Psoas muscle (tissue), 8 donors: ENCODE data around the gene RAB40B. TPM values are rescaled to one million over a fixed set of nuclear protein-coding genes. Genes with fewer than 3 reads are reported as not detected.

Experiments
- ATAC-seq, 4 donors: fragments of 200-7000 bp; cut with Tn5 transposase; one replicate each; pipeline ENCODE4 v1.9.1; 2020; ENCODE audit warnings: moderate library complexity in 3 of 4, mild to moderate bottlenecking in 2 of 4
- DNase-seq, 2 donors: peaks; one replicate each; pipeline ENCODE4 v3.0.0-alpha.2; 2020
- H3K27ac ChIP-seq: fragments of 200-600 bp; one replicate; pipeline ENCODE4 v1.8.0; 2022
- H3K27me3 ChIP-seq, 3 donors: fragments of 200-600 bp in 1 of 3; one replicate each; pipeline versions ENCODE4 v1.6.1 to v1.8.0; 2013 to 2022; ENCODE audit warnings: low read length in 2 of 3, mild to moderate bottlenecking in 2 of 3, moderate library complexity in 1 of 3; ENCODE audit not compliant: insufficient read depth in 3 of 3
- H3K36me3 ChIP-seq, 2 donors: fragments of 200-600 bp in 1 of 2; one replicate each; pipeline versions ENCODE4 v1.6.1 to v1.8.0; 2013 to 2022; ENCODE audit warnings: low read depth in 1 of 2, mild to moderate bottlenecking in 1 of 2, moderate library complexity in 1 of 2; ENCODE audit not compliant: insufficient read depth in 1 of 2
- H3K4me1 ChIP-seq: fragments of 200-600 bp; one replicate; pipeline ENCODE4 v1.8.0; 2022
- H3K4me3 ChIP-seq: fragments of 200-600 bp; one replicate; pipeline ENCODE4 v1.8.0; 2022; ENCODE audit warnings: mild to moderate bottlenecking
- H3K9me3 ChIP-seq: fragments of 200-600 bp; one replicate; pipeline ENCODE4 v1.8.0; 2022
- CTCF ChIP-seq: fragments of 200-600 bp; IDR thresholded peaks from one replicate; pipeline ENCODE4 v1.8.0; 2022; ENCODE audit warnings: antibody characterized with exemption
- WGBS, 3 donors: extraction: QIAGEN DNeasy Blood & Tissue Kit; methylation state at CpG; one replicate each; pipeline versions ENCODE4 v1.1.6 to v1.1.7; 2013; 5-methylcytosine and 5-hydroxymethylcytosine counted together
- intact Hi-C, 2 donors: fragments of 100-400 bp; cut with DNase I; formaldehyde crosslinking; loops; one replicate each; pipeline versions ENCODE4 v1.11.0 to v1.14.2; 2022
- polyA plus RNA-seq, 3 donors: library from polyadenylated mRNA; stranded (reverse); fragments of 200-250 nt; gene quantifications; one replicate each; pipeline ENCODE4 v1.2.3, GENCODE V29; 2013
- total RNA-seq, 4 donors: library from RNA; stranded (reverse); fragmentation: NEBNext Ultra II Directional in 2 of 4; extraction: Animal tissue kit (Norgen Biotek cat#: 25700) in 2 of 4; gene quantifications; one replicate each; pipeline versions ENCODE4 v1.2.1 to v1.2.4, GENCODE V29; 2021 to 2023
- donor health status: healthy with polysubstance abuse.
- donor health status: DM: no; HTN: no; CAD: no; lungs with moderate emphysema.
- donor health status: Bipolar disorder and iron deficiency.
- donor health status: healthy.
- donor health status: DM: yes; HTN: yes; CAD: no.
- donor health status: DM: no; HTN: no; CAD: no.
- donor health status: DM: no; HTN: no; CAD: no.
- donor health status: DM: yes; HTN: yes; CAD: no.

The RAB40B gene
- total and polyA plus RNA-seq, 7 donors, result 3.9 to 42.9 (median 19.4) TPM

- no peaks in the 10 kb centered on the region for H3K27me3 ChIP-seq
- WGBS, 3 donors, result 85 to 88% (median 87%) methylated on average over 13 of the region's 13 CpGs
- no peak for TF ChIP-seq CTCF
- H3K36me3 ChIP-seq, result no peaks in the 10 kb centered on the region
- ATAC-seq (no peak), DNase-seq (peak; percentile 1 to 43)
- peaks cover 4% of the 10 kb centered on the region for H3K9me3 ChIP-seq
- H3K4me3 ChIP-seq, result no peak overlapping the region
- peaks cover 22% of the 10 kb centered on the region for H3K4me1 ChIP-seq
- intact Hi-C loops, result no loop called here
- no peak overlapping the region for H3K27ac ChIP-seq
Measured at GRCh38 chr17:82684228-82684841, 14.2 kb downstream of the RAB40B start.

DNA sequence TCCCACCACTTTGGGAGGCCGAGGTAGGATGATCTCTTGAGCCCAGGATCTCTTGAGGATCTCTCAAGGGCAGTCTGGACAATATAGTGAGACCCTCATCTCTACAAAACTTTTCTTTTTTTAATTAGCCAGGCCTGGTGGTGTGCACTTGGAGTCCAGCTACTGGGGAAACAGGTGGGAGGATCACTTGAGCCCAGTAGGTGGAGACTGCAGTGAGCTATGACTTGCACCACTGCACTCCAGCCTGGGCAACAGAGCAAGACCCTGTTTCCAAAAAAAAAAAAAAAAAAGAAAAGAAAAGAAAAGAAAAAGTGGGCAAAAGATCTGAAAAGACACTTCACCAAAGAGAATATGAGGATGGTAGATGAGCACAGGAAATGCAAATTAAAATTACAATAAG lies 15.0 kb downstream of the RAB40B start:
- TF ChIP-seq CTCF, result no peak
- Histone ChIP-seq H3K36me3 (no peaks in the 10 kb centered on the region), H3K9me3 (peaks cover 4% of the 10 kb centered on the region), H3K27me3 (no peaks in the 10 kb centered on the region), H3K4me3 (no peak overlapping the region), H3K4me1 (peaks cover 22% of the 10 kb centered on the region), H3K27ac (no peak overlapping the region)
- intact Hi-C loops, result no loop called here
- 90 to 100% (median 100%) methylated on average over 1 of the region's 1 CpG for WGBS, 3 donors
- DNase-seq (no peak), ATAC-seq (no peak)

DNA sequence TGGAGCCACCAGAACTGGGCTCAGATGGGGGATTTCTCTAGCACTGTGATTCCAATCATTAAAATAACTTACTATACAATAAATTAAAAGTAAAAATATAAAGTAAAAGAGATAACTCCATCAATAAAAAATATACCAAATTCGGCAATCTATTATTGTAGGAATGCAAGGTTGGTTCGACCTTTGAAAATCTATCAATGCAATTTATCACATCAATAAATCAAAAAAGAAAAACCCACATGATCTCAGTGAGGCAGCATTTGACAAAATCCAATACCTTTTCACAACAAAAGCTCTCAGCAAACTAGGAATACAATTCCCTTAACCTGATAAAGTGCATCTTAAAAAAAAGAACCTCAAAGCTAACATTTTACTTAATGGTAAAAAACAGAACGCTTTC lies 17.0 kb downstream of the RAB40B start:
- WGBS, 3 donors, result 92 to 99% (median 97%) methylated on average over 3 of the region's 3 CpGs
- H3K36me3 ChIP-seq, result no peaks in the 10 kb centered on the region
- no peak for ATAC-seq

DNA sequence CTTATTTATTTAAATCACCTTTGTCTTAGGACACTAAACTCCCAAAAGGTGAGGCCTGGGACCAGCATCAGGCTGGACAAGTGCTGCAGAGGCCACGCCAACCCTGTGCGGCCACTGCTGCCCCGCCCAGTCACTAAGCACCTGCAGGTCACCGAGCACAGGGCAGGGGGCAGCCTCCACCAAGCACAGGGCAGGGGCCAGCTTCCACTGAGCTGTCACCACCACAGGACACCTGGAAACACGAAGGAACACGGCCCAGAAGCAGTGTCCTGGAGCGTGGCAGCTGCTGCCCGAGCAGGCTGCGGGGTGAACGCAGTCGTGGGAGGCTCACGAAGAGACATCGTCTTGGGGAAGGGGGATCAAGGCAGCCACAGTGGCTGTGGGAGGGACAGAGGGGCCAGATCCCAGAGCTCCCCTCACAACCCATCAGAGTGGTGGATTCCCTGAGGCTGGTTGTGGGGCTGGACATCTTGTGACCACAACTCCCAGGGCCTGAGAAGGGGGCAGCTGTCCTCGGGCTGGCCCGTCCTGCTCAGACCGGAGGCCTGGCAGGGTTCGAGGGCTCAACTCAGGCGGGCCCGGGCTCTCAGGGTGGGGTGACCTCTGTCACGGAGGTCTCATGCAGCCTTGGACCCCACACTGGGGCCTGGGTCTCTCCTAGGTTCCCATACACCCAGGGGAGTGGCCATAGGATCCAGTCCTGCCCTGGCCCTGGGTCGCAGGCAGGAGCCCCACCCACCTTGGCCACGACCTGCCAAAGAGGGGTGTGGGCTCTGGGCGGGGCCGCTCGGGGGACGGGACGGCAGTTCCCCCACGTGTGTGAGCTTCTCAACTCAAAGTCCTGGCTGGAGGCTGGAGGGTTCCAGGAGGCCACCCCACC lies 18.7 kb downstream of the RAB40B start:
- H3K9me3 ChIP-seq, result peaks cover 4% of the 10 kb centered on the region
- WGBS, 3 donors, result 84 to 87% (median 86%) methylated on average over 25 to 28 of the region's 28 CpGs
- no peak overlapping the region for H3K4me3 ChIP-seq
- intact Hi-C loops, result no loop called here
- H3K4me1 ChIP-seq, result peaks cover 6% of the 10 kb centered on the region
- no peak for TF ChIP-seq CTCF
- H3K27me3 ChIP-seq, result no peaks in the 10 kb centered on the region
- peak; percentile 57 to 75 (median 68) for ATAC-seq
- DNase-seq, result peak in 1 of 2 donors; percentile 7
- H3K36me3 ChIP-seq, result no peaks in the 10 kb centered on the region
- H3K27ac ChIP-seq, result no peak overlapping the region

More for the DNA sequence above, 17.0 kb downstream of the RAB40B start:
- Histone ChIP-seq H3K4me1 (peaks cover 9% of the 10 kb centered on the region), H3K27ac (no peak overlapping the region), H3K9me3 (peaks cover 4% of the 10 kb centered on the region), H3K27me3 (no peaks in the 10 kb centered on the region), H3K4me3 (no peak overlapping the region)
- no peak for DNase-seq
- intact Hi-C loops, result no loop called here
- TF ChIP-seq CTCF, result no peak
